Measurements from ENCODE around the gene RHEB. TPM values are rescaled to one million over a fixed set of nuclear protein-coding genes. Genes with fewer than 3 reads are reported as not detected.
A peak's percentile ranks its signal among the peaks of the same experiment; 100 is the strongest.

RHEB gene
- 19.7 and 45.5 TPM in 2 replicates for total RNA-seq (2012; rRNA removed)
- polyA plus RNA-seq (2012; rRNA removed): 56.8 and 67.2 TPM in 2 replicates
- polyA plus RNA-seq (2012; cell fraction: cytosol; rRNA removed): 67.9 and 82.1 TPM in 2 replicates
- 15.7 and 32.1 TPM in 2 replicates for polyA plus RNA-seq (2012; cell fraction: nucleus; rRNA removed; ENCODE audit: low replicate concordance)
- percentile 97 among the genes with signal in this experiment for Bru-seq, nascent RNA
- percentile 89 among the genes with signal in this experiment for BruChase-seq, experiment 1, labeled RNA remaining after a 6-hour chase
- BruChase-seq, experiment 2, labeled RNA remaining after a 2-hour chase: percentile 88 among the genes with signal in this experiment
- long read RNA-seq, transcript RHEB-201 (8 exons, 2,075 nt): major isoform, 156 of 175 reads
- long read RNA-seq, partial matches to known transcripts: 4 of 175 reads
- long read RNA-seq, other reads (novel, unspliced or antisense): 13 of 175 reads

- no peaks in the 10 kb centered on the region for H3K27me3 ChIP-seq (ENCODE audit: control insufficient read depth, insufficient read depth, low read length)
- BruUV-seq (replicated peaks): no TSS peak
- WGBS, 2 experiments (ENCODE audit: extremely low coverage in 2 of 2, insufficient read length in 1 of 2): 1% methylated on average over 17 of the region's 66 CpGs; no CpG with 5 or more reads in 1 of the 2 experiments
- TF ChIP-seq RFX5 (IDR thresholded peaks at IDR 0.05; ENCODE audit: low read depth, low read length) (0 out of 2 replicates have a peak, but pooled peaks have one; percentile 18), RAD21 (IDR thresholded peaks at IDR 0.05; ENCODE audit: low read length) (0 out of 2 replicates have a peak, but pooled peaks have one; percentile 1), NFE2L2 (IDR thresholded peaks at IDR 0.05; ENCODE audit: low read depth, low read length) (peak; percentile 70), CTCF (conservative IDR thresholded peaks at IDR 0.05; ENCODE audit: low read depth, low read length) (no peak), MXI1 (IDR thresholded peaks at IDR 0.05; ENCODE audit: borderline replicate concordance, low read depth, low read length) (peak; percentile 20; the same call in 1 of the 2 replicates), FOS (IDR thresholded peaks at IDR 0.05; ENCODE audit: low read depth, low read length) (0 out of 2 replicates have a peak, but pooled peaks have one; percentile 13), RCOR1 (IDR thresholded peaks at IDR 0.05; ENCODE audit: insufficient replicate concordance, low read length) (peak; percentile 87), USF2 (IDR thresholded peaks at IDR 0.05; ENCODE audit: low read depth, low read length) (no peak; the same call in 1 of the 2 replicates), CEBPB (IDR thresholded peaks at IDR 0.05; ENCODE audit: low read depth, low read length) (peak; percentile 45)
- TF ChIP-seq, protein P1, sequence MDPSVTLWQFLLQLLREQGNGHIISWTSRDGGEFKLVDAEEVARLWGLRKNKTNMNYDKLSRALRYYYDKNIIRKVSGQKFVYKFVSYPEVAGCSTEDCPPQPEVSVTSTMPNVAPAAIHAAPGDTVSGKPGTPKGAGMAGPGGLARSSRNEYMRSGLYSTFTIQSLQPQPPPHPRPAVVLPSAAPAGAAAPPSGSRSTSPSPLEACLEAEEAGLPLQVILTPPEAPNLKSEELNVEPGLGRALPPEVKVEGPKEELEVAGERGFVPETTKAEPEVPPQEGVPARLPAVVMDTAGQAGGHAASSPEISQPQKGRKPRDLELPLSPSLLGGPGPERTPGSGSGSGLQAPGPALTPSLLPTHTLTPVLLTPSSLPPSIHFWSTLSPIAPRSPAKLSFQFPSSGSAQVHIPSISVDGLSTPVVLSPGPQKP (IDR thresholded peaks at IDR 0.05; ENCODE audit: borderline replicate concordance, low read depth, low read length): no peak
Measured at GRCh38 chr7:151519765-151520418, at the start of gene RHEB. Gene RHEB (minus strand): TSS chr7:151519895. CDS start chr7:151519511, 384 bp downstream.

More at GRCh38 chr7:151519765-151520418, at the start of gene RHEB:
- Histone ChIP-seq H3K9ac (ENCODE audit: low read depth, low read length) (peak within 1 kb of the TSS; percentile 87), H2AFZ (replicated peaks; ENCODE audit: low read length, poor library complexity) (peak within 1 kb of the TSS; percentile 98), H3K56ac (ENCODE audit: extremely low read depth, insufficient read depth, low read length) (peak within 1 kb of the TSS; percentile 97), H3K4ac (ENCODE audit: low read depth, low read length) (peak within 1 kb of the TSS; percentile 90), H3K79me1 (ENCODE audit: low read depth in 1 of 2, low read length in 2 of 2) (peaks cover 3 to 28% of the 10 kb centered on the region in 2 experiments; a peak in 2 of 4 replicates), H3K9me3 (ENCODE audit: control insufficient read depth, insufficient read depth, low read length) (no peaks in the 10 kb centered on the region), H2BK15ac (ENCODE audit: low read depth, low read length) (peak within 1 kb of the TSS; percentile 74; the same call in 2 of the 3 replicates), H3K23ac (ENCODE audit: low read depth, low read length) (peak within 1 kb of the TSS; percentile 98), H3K27ac (ENCODE audit: insufficient read depth, low read length) (peak within 1 kb of the TSS; percentile 91), H3K18ac (ENCODE audit: low read depth, low read length) (peak within 1 kb of the TSS; percentile 37), H3K4me3 (ENCODE audit: insufficient read depth, low read depth, low read length) (peak within 1 kb of the TSS; percentile 74), H3K14ac (replicated peaks; ENCODE audit: low read depth, low read length) (peak within 1 kb of the TSS; percentile 94), H2AK5ac (ENCODE audit: low read depth, low read length) (peak within 1 kb of the TSS; percentile 91), H4K8ac (ENCODE audit: low read depth in 2 of 2, low read length in 2 of 2) (peak within 1 kb of the TSS; percentile 79 to 94), H3K4me1 (ENCODE audit: control insufficient read depth, insufficient read depth, low read length) (peaks cover 2% of the 10 kb centered on the region; the same call in 1 of the 2 replicates), H3K4me2 (ENCODE audit: low read depth, low read length) (peak within 1 kb of the TSS; percentile 84), H3K9me1 (ENCODE audit: insufficient read depth, low read length) (peaks cover 9% of the 10 kb centered on the region), H4K91ac (ENCODE audit: insufficient read depth, low read depth, low read length) (peak within 1 kb of the TSS; percentile 65), H2BK20ac (ENCODE audit: low read depth, low read length) (peak within 1 kb of the TSS; percentile 73), H2AK9ac (replicated peaks; ENCODE audit: low read depth, low read length, poor library complexity) (peak within 1 kb of the TSS; percentile 91), H3K36me3 (ENCODE audit: control insufficient read depth, insufficient read depth, low read length) (no peaks in the 10 kb centered on the region), H4K5ac (ENCODE audit: low read depth, low read length) (peak within 1 kb of the TSS; percentile 48; the same call in 1 of the 2 replicates), H2BK5ac (ENCODE audit: low read depth, low read length, poor library complexity, severe bottlenecking) (peak within 1 kb of the TSS; percentile 90), H4K20me1 (ENCODE audit: insufficient read depth, low read length) (peaks cover 40% of the 10 kb centered on the region), H2BK120ac (ENCODE audit: low read depth, low read length) (peak within 1 kb of the TSS; percentile 77)
- in situ Hi-C loops (cut with MboI; ENCODE audit: low sequenced_read_pairs) (no loop called here), intact Hi-C loops (cut with micrococcal nuclease) (loop anchor here (1.0 to 5.0 kb wide), 5 partner anchors 37 to 239 kb away; no protein-coding TSS in a partner anchor), dilution Hi-C loops (cut with HindIII; ENCODE audit: low sequenced_read_pairs, unreplicated experiment) (no loop called here)
- CTCF ChIA-PET: interaction anchor here (1.1 kb wide), 1 partner anchor 71 kb away, joined by 3 read pairs; no protein-coding TSS in a partner anchor
- peak; percentile 92 for ATAC-seq (ENCODE audit: low read depth)
- peak; percentile 99 for DNase-seq
- POLR2A ChIA-PET (ENCODE audit: unreplicated experiment): interaction anchor here (0.7 to 1.2 kb wide), 2 partner anchors 19 to 238 kb away, joined by 3 to 4 read pairs; no protein-coding TSS in a partner anchor
